Gastrocnemius medialis (tissue), 4 donors: ENCODE measurements around the gene GALNT18. TPM values are rescaled to one million over a fixed set of nuclear protein-coding genes. Genes with fewer than 3 reads are reported as not detected.

Experiments used
- ATAC-seq, 2 donors: fragments of 150-250 bp; one replicate each; pipeline ENCODE4 v1.9.1; 2016
- DNase-seq, 2 donors: peaks; one replicate each; pipeline ENCODE4 v3.0.0-alpha.2; 2019
- H3K27ac ChIP-seq, 4 donors: fragments of 200-600 bp; sonication (generic); 1 replicate in 1 of 4; 2 replicates in 3 of 4; pipeline ENCODE4 v1.5.1; 2016 to 2018; ENCODE audit warnings: mild to moderate bottlenecking in 2 of 4, moderate library complexity in 1 of 4
- H3K27me3 ChIP-seq, 3 donors: fragments of 200-600 bp; sonication (generic) in 2 of 3; 1 replicate in 1 of 3; 2 replicates in 2 of 3; pipeline versions ENCODE4 v1.5.1 to v1.6.0; 2016 to 2019; ENCODE audit warnings: mild to moderate bottlenecking in 1 of 3, moderate library complexity in 1 of 3
- H3K36me3 ChIP-seq, 2 donors: fragments of 200-600 bp; sonication (generic) in 1 of 2; one replicate each; pipeline ENCODE4 v1.5.1; 2017 to 2018
- H3K4me1 ChIP-seq, 2 donors: fragments of 200-600 bp; sonication (generic) in 1 of 2; one replicate each; pipeline ENCODE4 v1.5.1; 2016 to 2017; ENCODE audit warnings: mild to moderate bottlenecking in 2 of 2
- H3K4me3 ChIP-seq, 4 donors: fragments of 200-600 bp; sonication (generic) in 3 of 4; 1 replicate in 1 of 4; 2 replicates in 3 of 4; pipeline ENCODE4 v1.5.1; 2016 to 2019; ENCODE audit warnings: mild to moderate bottlenecking in 2 of 4
- H3K9me3 ChIP-seq, 3 donors: fragments of 200-600 bp; sonication (generic) in 2 of 3; 1 replicate in 1 of 3; 2 replicates in 2 of 3; pipeline ENCODE4 v1.5.1; 2016 to 2019
- CTCF ChIP-seq, 5 experiments: fragments of 450-650 bp in 3 of 5; fragments of 200-600 bp in 2 of 5; sonication (generic) in 2 of 5; IDR thresholded peaks in 4 of 5; conservative IDR thresholded peaks in 1 of 5; 1 replicate in 4 of 5; 2 replicates in 1 of 5; pipeline ENCODE4 v1.5.1; 2016 to 2019; ENCODE audit warnings: antibody characterized with exemption in 5 of 5, mild to moderate bottlenecking in 3 of 5, moderate library complexity in 3 of 5
- POLR2A ChIP-seq, 2 donors: fragments of 450-650 bp; IDR thresholded peaks; one replicate each; pipeline ENCODE4 v1.6.1; 2017; ENCODE audit warnings: antibody characterized with exemption in 2 of 2, mild to moderate bottlenecking in 2 of 2, moderate library complexity in 2 of 2
- in situ Hi-C, 4 donors: fragments of 200-750 bp; cut with MboI; loops; one replicate each; pipeline versions ENCODE4 v1.15.0 to v1.8.0; 2017; ENCODE audit warnings: low sequenced_read_pairs in 4 of 4
- intact Hi-C: fragments of 100-400 bp; cut with DNase I; formaldehyde crosslinking; loops from one replicate; pipeline ENCODE4 v1.15.1; 2023; ENCODE audit warnings: low total_unique reads
- total RNA-seq, 4 donors: library from RNA; depleted of rRNA; stranded (reverse); fragments of >200 nt; gene quantifications; one replicate each; pipeline versions ENCODE4 v1.1.0 to v1.2.3, GENCODE V29; 2016

GALNT18 gene
- total RNA-seq, 4 donors from 2014 or later, result 10.5 to 29.2 (median 11.2) TPM

GRCh38 chr11:11390068-11390771 lies 231.6 kb downstream of the GALNT18 start:
- H3K27me3 ChIP-seq, result no peaks in the 10 kb centered on the region
- in situ Hi-C loops, result no loop called here
- no peaks in the 10 kb centered on the region for H3K36me3 ChIP-seq
- intact Hi-C loops, result no loop called here
- no peak overlapping the region for H3K4me3 ChIP-seq
- ATAC-seq, result no peak
- no peak for DNase-seq
- H3K27ac ChIP-seq, result no peak overlapping the region
- TF ChIP-seq CTCF (IDR thresholded peaks at IDR 0.05 in 4 of 5, conservative IDR thresholded peaks at IDR 0.05 in 1 of 5), result no peak
- no peak for TF ChIP-seq POLR2A (IDR thresholded peaks at IDR 0.05)
- peaks cover 0 to 25% of the 10 kb centered on the region in 2 donors for H3K4me1 ChIP-seq
- no peaks in the 10 kb centered on the region for H3K9me3 ChIP-seq

- Histone ChIP-seq H3K4me1 (peaks cover 0 to 25% of the 10 kb centered on the region in 2 donors), H3K27me3 (no peaks in the 10 kb centered on the region), H3K4me3 (no peak overlapping the region), H3K36me3 (no peaks in the 10 kb centered on the region), H3K9me3 (no peaks in the 10 kb centered on the region), H3K27ac (no peak overlapping the region)
- in situ Hi-C loops (no loop called here), intact Hi-C loops (no loop called here)
- no peak for DNase-seq
- TF ChIP-seq POLR2A (IDR thresholded peaks at IDR 0.05), result no peak
- TF ChIP-seq CTCF (IDR thresholded peaks at IDR 0.05 in 4 of 5, conservative IDR thresholded peaks at IDR 0.05 in 1 of 5), result no peak
- no peak for ATAC-seq
Measured at GRCh38 chr11:11389238-11389637, 232.6 kb downstream of the GALNT18 start.

DNA sequence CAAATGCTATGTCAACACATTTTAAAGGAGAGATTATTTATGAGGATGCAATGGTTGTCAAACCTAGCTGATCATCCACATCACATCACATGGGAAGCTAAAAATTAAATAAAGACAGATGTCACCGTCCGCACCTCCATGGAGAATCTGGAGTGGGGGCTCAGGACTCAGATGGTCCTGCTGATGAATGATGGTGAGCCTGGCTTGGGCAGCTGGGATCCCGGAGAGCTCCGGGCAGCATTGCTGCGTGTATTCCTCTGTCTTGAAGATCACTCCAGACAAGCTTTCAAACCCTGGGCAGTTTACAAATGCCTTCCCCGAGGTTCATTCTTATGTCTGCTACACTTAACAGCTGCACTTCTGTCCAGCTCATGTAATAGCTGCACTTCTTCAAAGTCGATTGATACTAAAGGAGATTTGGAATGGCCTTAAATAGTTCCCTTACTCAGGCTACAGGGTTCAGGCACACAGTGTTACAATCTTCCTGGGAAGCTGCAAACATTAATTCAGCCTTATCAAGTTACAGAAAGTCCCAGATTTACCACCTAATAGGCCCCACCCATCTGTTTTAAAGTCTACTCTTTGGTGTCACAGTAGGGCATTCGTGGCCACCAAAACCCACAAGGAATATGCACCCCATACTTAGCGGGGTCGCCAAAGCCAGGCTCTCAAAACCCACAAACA lies 234.0 kb downstream of the GALNT18 start:
- intact Hi-C loops, result no loop called here

DNA sequence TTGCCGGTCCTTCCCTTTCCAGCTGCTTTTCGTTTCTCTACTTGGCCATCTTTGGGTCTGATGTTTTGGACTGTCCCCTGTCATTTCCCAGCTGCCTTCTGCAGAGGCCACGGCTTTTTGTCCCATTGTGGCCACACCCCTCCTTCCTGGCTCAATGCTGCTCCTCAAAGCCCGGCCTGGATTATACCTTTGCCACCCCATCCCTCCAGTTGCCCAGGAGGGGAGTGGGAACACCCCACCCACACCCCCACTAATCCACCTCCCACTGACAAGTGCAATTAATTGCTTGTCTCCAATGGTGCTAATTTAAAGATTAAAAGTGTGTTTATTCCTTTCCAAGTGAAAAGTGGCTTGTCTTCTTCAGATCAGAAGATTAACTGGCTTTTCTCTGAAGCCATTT lies 234.6 kb downstream of the GALNT18 start:
- H3K4me3 ChIP-seq, result no peak overlapping the region
- intact Hi-C loops, result no loop called here
- peaks cover 0 to 25% of the 10 kb centered on the region in 2 donors for H3K4me1 ChIP-seq
- no peaks in the 10 kb centered on the region for H3K27me3 ChIP-seq
- ATAC-seq, result no peak
- no peaks in the 10 kb centered on the region for H3K36me3 ChIP-seq
- in situ Hi-C loops, result no loop called here
- H3K27ac ChIP-seq, result no peak overlapping the region
- DNase-seq, result no peak
- H3K9me3 ChIP-seq, result no peaks in the 10 kb centered on the region
- TF ChIP-seq CTCF (IDR thresholded peaks at IDR 0.05 in 4 of 5, conservative IDR thresholded peaks at IDR 0.05 in 1 of 5) (no peak), POLR2A (IDR thresholded peaks at IDR 0.05) (no peak)

More for the DNA sequence above, 234.0 kb downstream of the GALNT18 start:
- H3K36me3 ChIP-seq, result no peaks in the 10 kb centered on the region
- H3K4me3 ChIP-seq, result no peak overlapping the region
- peak overlapping the region in 1 of 4 donors; percentile 30 for H3K27ac ChIP-seq
- H3K4me1 ChIP-seq, result peaks cover 0 to 25% of the 10 kb centered on the region in 2 donors
- in situ Hi-C loops, result no loop called here
- no peaks in the 10 kb centered on the region for H3K27me3 ChIP-seq
- H3K9me3 ChIP-seq, result no peaks in the 10 kb centered on the region
- ATAC-seq, result peak; percentile 49 to 72
- TF ChIP-seq POLR2A (IDR thresholded peaks at IDR 0.05), result no peak
- no peak for TF ChIP-seq CTCF (IDR thresholded peaks at IDR 0.05 in 4 of 5, conservative IDR thresholded peaks at IDR 0.05 in 1 of 5)
- DNase-seq, result no peak
